Activated T-helper 2 cell treated with anti-CD3 and anti-CD28 coated beads, Interferon-gamma antibody, Interleukin-2, Interleukin-4, amounts not matched to agents 10 μg/mL and 5 μg/mL and 100 μg/mL, durations not matched to agents 14 hours and 24 hours and 36 hours (primary cell): Measurements from ENCODE around the gene CAPN2. TPM values are rescaled to one million over a fixed set of nuclear protein-coding genes. Genes with fewer than 3 reads are reported as not detected.

Experiments used
- DNase-seq: peaks from one replicate; pipeline ENCODE4 v3.0.0; 2021; ENCODE audit warnings: low spot score
- H3K27ac Mint-ChIP-seq: one replicate; pipeline ENCODE4 v1.8.0; 2021; ENCODE audit warnings: mixed read lengths
- H3K27me3 Mint-ChIP-seq: one replicate; pipeline ENCODE4 v1.8.0; 2021; ENCODE audit warnings: low read depth, mixed read lengths
- H3K36me3 Mint-ChIP-seq: one replicate; pipeline ENCODE4 v1.8.0; 2021; ENCODE audit warnings: low read depth, mixed read lengths
- H3K4me1 Mint-ChIP-seq: one replicate; pipeline ENCODE4 v1.8.0; 2021; ENCODE audit warnings: low read depth, mixed read lengths
- H3K4me3 Mint-ChIP-seq: one replicate; pipeline ENCODE4 v1.8.0; 2021; ENCODE audit warnings: low read depth, mild to moderate bottlenecking, moderate library complexity, mixed read lengths
- H3K9me3 Mint-ChIP-seq: one replicate; pipeline ENCODE4 v1.8.0; 2021; ENCODE audit warnings: mixed read lengths
- intact Hi-C: fragments of 100-400 bp; cut with micrococcal nuclease; formaldehyde crosslinking; loops from one replicate; pipeline ENCODE4 v1.15.1; 2023
- total RNA-seq: library from RNA; stranded (reverse); gene quantifications from 2 replicates; pipeline ENCODE4 v1.2.3, GENCODE V29; 2022

The CAPN2 gene
- total RNA-seq, 1 donor from 2014 or later: 91.3 TPM

- no peak overlapping the region for H3K27ac Mint-ChIP-seq
- no peak overlapping the region for H3K4me3 Mint-ChIP-seq
- no peaks in the 10 kb centered on the region for H3K4me1 Mint-ChIP-seq
- H3K36me3 Mint-ChIP-seq: no peaks in the 10 kb centered on the region
- DNase-seq: no peak
- H3K27me3 Mint-ChIP-seq: peaks cover 33% of the 10 kb centered on the region
- peaks cover 12% of the 10 kb centered on the region for H3K9me3 Mint-ChIP-seq
- intact Hi-C loops: no loop called here
These were observed 28.5 kb upstream of the CAPN2 start for GRCh38 chr1:223683586-223684487.

GRCh38 chr1:223684488-223684792 is 27.9 kb upstream of the CAPN2 start:
- Mint-ChIP-seq H3K36me3 (no peaks in the 10 kb centered on the region), H3K9me3 (peaks cover 12% of the 10 kb centered on the region), H3K27ac (no peak overlapping the region), H3K27me3 (peaks cover 32% of the 10 kb centered on the region), H3K4me3 (no peak overlapping the region), H3K4me1 (no peaks in the 10 kb centered on the region)
- intact Hi-C loops: no loop called here
- no peak for DNase-seq

- no peak overlapping the region for H3K4me3 Mint-ChIP-seq
- peaks cover 12% of the 10 kb centered on the region for H3K9me3 Mint-ChIP-seq
- H3K27ac Mint-ChIP-seq: no peak overlapping the region
- no peaks in the 10 kb centered on the region for H3K4me1 Mint-ChIP-seq
- no peak for DNase-seq
- H3K27me3 Mint-ChIP-seq: peaks cover 12% of the 10 kb centered on the region
- no peaks in the 10 kb centered on the region for H3K36me3 Mint-ChIP-seq
- intact Hi-C loops: no loop called here
These were observed 21.2 kb upstream of the CAPN2 start for GRCh38 chr1:223691121-223691520.

- intact Hi-C loops: loop anchor here (5.0 kb wide), 1 partner anchor 357 kb away; no protein-coding TSS in a partner anchor
- H3K27ac Mint-ChIP-seq: no peak overlapping the region
- no peak overlapping the region for H3K4me3 Mint-ChIP-seq
- H3K9me3 Mint-ChIP-seq: no peaks in the 10 kb centered on the region
- no peaks in the 10 kb centered on the region for H3K36me3 Mint-ChIP-seq
- DNase-seq: no peak
- peaks cover 2% of the 10 kb centered on the region for H3K27me3 Mint-ChIP-seq
- peaks cover 8% of the 10 kb centered on the region for H3K4me1 Mint-ChIP-seq
These were observed 17.3 kb upstream of the CAPN2 start for GRCh38 chr1:223695014-223695548.

- H3K27me3 Mint-ChIP-seq: peaks cover 2% of the 10 kb centered on the region
- peaks cover 16% of the 10 kb centered on the region for H3K4me1 Mint-ChIP-seq
- intact Hi-C loops: loop anchor here (5.0 kb wide), 1 partner anchor 356 kb away; no protein-coding TSS in a partner anchor
- no peak for DNase-seq
- no peak overlapping the region for H3K27ac Mint-ChIP-seq
- no peak overlapping the region for H3K4me3 Mint-ChIP-seq
- no peaks in the 10 kb centered on the region for H3K36me3 Mint-ChIP-seq
- no peaks in the 10 kb centered on the region for H3K9me3 Mint-ChIP-seq
These were observed 16.4 kb upstream of the CAPN2 start for GRCh38 chr1:223695941-223696340.

GRCh38 chr1:223700388-223700918 is 11.9 kb upstream of the CAPN2 start:
- intact Hi-C loops: loop anchor here (5.0 to 10.0 kb wide), 3 partner anchors 132 to 632 kb away; partner anchors contain the start of genes FBXO28 and NVL
- Mint-ChIP-seq H3K27me3 (no peaks in the 10 kb centered on the region), H3K4me3 (no peak overlapping the region), H3K9me3 (no peaks in the 10 kb centered on the region), H3K27ac (peak overlapping the region; percentile 87), H3K36me3 (no peaks in the 10 kb centered on the region), H3K4me1 (peaks cover 45% of the 10 kb centered on the region)
- DNase-seq: no peak

GRCh38 chr1:223700942-223701637 is 11.2 kb upstream of the CAPN2 start:
- DNase-seq: no peak
- Mint-ChIP-seq H3K36me3 (no peaks in the 10 kb centered on the region), H3K27me3 (no peaks in the 10 kb centered on the region), H3K27ac (peak overlapping the region; percentile 87), H3K9me3 (no peaks in the 10 kb centered on the region), H3K4me3 (no peak overlapping the region), H3K4me1 (peaks cover 45% of the 10 kb centered on the region)
- intact Hi-C loops: loop anchor here (5.0 to 10.0 kb wide), 3 partner anchors 131 to 631 kb away; partner anchors contain the start of genes FBXO28 and NVL

- Mint-ChIP-seq H3K36me3 (no peaks in the 10 kb centered on the region), H3K9me3 (no peaks in the 10 kb centered on the region), H3K27ac (peak overlapping the region; percentile 48), H3K27me3 (no peaks in the 10 kb centered on the region), H3K4me3 (no peak overlapping the region), H3K4me1 (peaks cover 59% of the 10 kb centered on the region)
- intact Hi-C loops: loop anchor here (1.0 to 10.0 kb wide), 5 partner anchors 9 to 629 kb away; partner anchors contain the start of genes CAPN2, FBXO28 and NVL
- DNase-seq: no peak
These were observed 9.3 kb upstream of the CAPN2 start for GRCh38 chr1:223702735-223703667.

- intact Hi-C loops: loop anchor here (1.0 to 10.0 kb wide), 5 partner anchors 9 to 629 kb away; partner anchors contain the start of genes CAPN2, FBXO28 and NVL
- H3K27ac Mint-ChIP-seq: peak overlapping the region; percentile 47
- H3K9me3 Mint-ChIP-seq: no peaks in the 10 kb centered on the region
- H3K4me1 Mint-ChIP-seq: peaks cover 56% of the 10 kb centered on the region
- no peaks in the 10 kb centered on the region for H3K36me3 Mint-ChIP-seq
- no peaks in the 10 kb centered on the region for H3K27me3 Mint-ChIP-seq
- DNase-seq: no peak
- no peak overlapping the region for H3K4me3 Mint-ChIP-seq
These were observed 8.7 kb upstream of the CAPN2 start for GRCh38 chr1:223703668-223704013.

GRCh38 chr1:223704921-223705878 is 7.1 kb upstream of the CAPN2 start:
- no peak for DNase-seq
- H3K4me3 Mint-ChIP-seq: no peak overlapping the region
- H3K36me3 Mint-ChIP-seq: no peaks in the 10 kb centered on the region
- H3K27ac Mint-ChIP-seq: no peak overlapping the region
- H3K9me3 Mint-ChIP-seq: no peaks in the 10 kb centered on the region
- peaks cover 54% of the 10 kb centered on the region for H3K4me1 Mint-ChIP-seq
- intact Hi-C loops: loop anchor here (5.0 to 10.0 kb wide), 3 partner anchors 127 to 627 kb away; partner anchors contain the start of genes FBXO28 and NVL
- H3K27me3 Mint-ChIP-seq: no peaks in the 10 kb centered on the region
